BE2C (cell line): ENCODE data around the gene EMC1. TPM values are rescaled to one million over a fixed set of nuclear protein-coding genes. Genes with fewer than 3 reads are reported as not detected.
"Not testable (repeated sequence)": the region's sequence is repeated elsewhere in the genome, so short reads cannot be mapped to it uniquely, and the experiment has no call there.

Source experiments
- DNase-seq: peaks from one replicate; pipeline ENCODE4 v3.0.0-alpha.2; 2020
- H3K27me3 ChIP-seq: fragments of 250-450 bp; sonication (Bioruptor Pico); 2 replicates; pipeline ENCODE4 v1.5.1; 2020; ENCODE audit warnings: mild to moderate bottlenecking
- H3K36me3 ChIP-seq: fragments of 250-450 bp; sonication (Bioruptor Pico); 2 replicates; pipeline ENCODE4 v1.5.1; 2020; ENCODE audit warnings: mild to moderate bottlenecking
- H3K4me1 ChIP-seq: fragments of 250-450 bp; sonication (Bioruptor Pico); 2 replicates; pipeline ENCODE4 v1.5.1; 2020
- H3K4me3 ChIP-seq: 2 replicates; pipeline ENCODE4 v1.5.1; 2011; ENCODE audit warnings: low read depth, low read length
- H3K9me3 ChIP-seq: fragments of 250-450 bp; sonication (Bioruptor Pico); 2 replicates; pipeline ENCODE4 v1.5.1; 2020
- polyA plus RNA-seq: library from polyadenylated mRNA; unstranded; fragments of >200 nt; gene quantifications from one replicate; pipeline ENCODE4 v1.2.1, GENCODE V29; 2012; ENCODE audit warnings: low read depth, missing spikeins; ENCODE audit not compliant: insufficient read length, insufficient read depth
- TF ChIP-seq, protein P1 (sequence below): IDR thresholded peaks from 2 replicates; pipeline ENCODE4 v1.5.1; 2012; ENCODE audit warnings: mild to moderate bottlenecking, low read depth, low read length

Gene EMC1
- 68.3 TPM for polyA plus RNA-seq

- peak; percentile 89 for DNase-seq
- Histone ChIP-seq H3K4me3 (peak within 1 kb of the TSS; percentile 92), H3K9me3 (no peaks in the 10 kb centered on the region), H3K36me3 (peaks cover 11% of the 10 kb centered on the region), H3K27me3 (no peaks in the 10 kb centered on the region), H3K4me1 (no peaks in the 10 kb centered on the region)
- TF ChIP-seq, protein P1, sequence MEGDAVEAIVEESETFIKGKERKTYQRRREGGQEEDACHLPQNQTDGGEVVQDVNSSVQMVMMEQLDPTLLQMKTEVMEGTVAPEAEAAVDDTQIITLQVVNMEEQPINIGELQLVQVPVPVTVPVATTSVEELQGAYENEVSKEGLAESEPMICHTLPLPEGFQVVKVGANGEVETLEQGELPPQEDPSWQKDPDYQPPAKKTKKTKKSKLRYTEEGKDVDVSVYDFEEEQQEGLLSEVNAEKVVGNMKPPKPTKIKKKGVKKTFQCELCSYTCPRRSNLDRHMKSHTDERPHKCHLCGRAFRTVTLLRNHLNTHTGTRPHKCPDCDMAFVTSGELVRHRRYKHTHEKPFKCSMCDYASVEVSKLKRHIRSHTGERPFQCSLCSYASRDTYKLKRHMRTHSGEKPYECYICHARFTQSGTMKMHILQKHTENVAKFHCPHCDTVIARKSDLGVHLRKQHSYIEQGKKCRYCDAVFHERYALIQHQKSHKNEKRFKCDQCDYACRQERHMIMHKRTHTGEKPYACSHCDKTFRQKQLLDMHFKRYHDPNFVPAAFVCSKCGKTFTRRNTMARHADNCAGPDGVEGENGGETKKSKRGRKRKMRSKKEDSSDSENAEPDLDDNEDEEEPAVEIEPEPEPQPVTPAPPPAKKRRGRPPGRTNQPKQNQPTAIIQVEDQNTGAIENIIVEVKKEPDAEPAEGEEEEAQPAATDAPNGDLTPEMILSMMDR, result no peak
Measured at GRCh38 chr1:19251305-19252196, at the start of gene EMC1, which contains the start of gene MRTO4. Gene EMC1 (minus strand): TSS chr1:19251524. CDS start chr1:19251509, 15 bp downstream. Gene MRTO4 (plus strand): TSS chr1:19251805. CDS start chr1:19251836, 31 bp downstream.

GRCh38 chr1:19300211-19300610 is 48.9 kb upstream of the EMC1 start:
- Histone ChIP-seq H3K9me3 (no peaks in the 10 kb centered on the region), H3K4me3 (no peak overlapping the region)

GRCh38 chr1:19294638-19295037 is 43.3 kb upstream of the EMC1 start:
- H3K36me3 ChIP-seq, result no peaks in the 10 kb centered on the region
- no peaks in the 10 kb centered on the region for H3K27me3 ChIP-seq

More at GRCh38 chr1:19300211-19300610, 48.9 kb upstream of the EMC1 start:
- TF ChIP-seq, protein P1, result no peak
- DNase-seq, result peak; percentile 19
- no peaks in the 10 kb centered on the region; the same call in 1 of the 2 replicates for H3K36me3 ChIP-seq
- H3K27me3 ChIP-seq, result no peaks in the 10 kb centered on the region
- H3K4me1 ChIP-seq, result no peaks in the 10 kb centered on the region

DNA sequence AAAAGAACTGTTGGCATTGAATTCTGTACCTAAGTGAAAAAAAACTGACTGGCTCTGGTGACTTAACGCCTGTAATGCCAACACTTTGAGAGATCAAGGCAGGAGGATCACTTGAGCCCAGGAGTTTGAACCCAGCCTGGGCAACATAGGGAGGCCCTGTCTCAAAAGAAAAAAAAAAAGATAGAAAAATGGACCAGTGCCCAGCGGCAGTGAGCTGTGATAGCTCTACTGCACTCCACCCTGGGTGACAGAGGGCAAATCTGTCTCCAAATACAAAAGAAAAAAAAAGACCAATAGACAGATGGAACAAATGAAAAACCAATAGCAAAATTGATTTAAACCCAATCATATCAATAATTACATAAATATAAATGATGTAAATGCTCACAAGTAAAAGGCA is 37.9 kb upstream of the EMC1 start:
- DNase-seq, result no peak
- TF ChIP-seq, protein P1, result no peak

More at GRCh38 chr1:19294638-19295037, 43.3 kb upstream of the EMC1 start:
- Histone ChIP-seq H3K4me3 (no peak overlapping the region), H3K4me1 (no peaks in the 10 kb centered on the region), H3K9me3 (no peaks in the 10 kb centered on the region)
- DNase-seq, result no peak
- TF ChIP-seq, protein P1, result no peak

DNA sequence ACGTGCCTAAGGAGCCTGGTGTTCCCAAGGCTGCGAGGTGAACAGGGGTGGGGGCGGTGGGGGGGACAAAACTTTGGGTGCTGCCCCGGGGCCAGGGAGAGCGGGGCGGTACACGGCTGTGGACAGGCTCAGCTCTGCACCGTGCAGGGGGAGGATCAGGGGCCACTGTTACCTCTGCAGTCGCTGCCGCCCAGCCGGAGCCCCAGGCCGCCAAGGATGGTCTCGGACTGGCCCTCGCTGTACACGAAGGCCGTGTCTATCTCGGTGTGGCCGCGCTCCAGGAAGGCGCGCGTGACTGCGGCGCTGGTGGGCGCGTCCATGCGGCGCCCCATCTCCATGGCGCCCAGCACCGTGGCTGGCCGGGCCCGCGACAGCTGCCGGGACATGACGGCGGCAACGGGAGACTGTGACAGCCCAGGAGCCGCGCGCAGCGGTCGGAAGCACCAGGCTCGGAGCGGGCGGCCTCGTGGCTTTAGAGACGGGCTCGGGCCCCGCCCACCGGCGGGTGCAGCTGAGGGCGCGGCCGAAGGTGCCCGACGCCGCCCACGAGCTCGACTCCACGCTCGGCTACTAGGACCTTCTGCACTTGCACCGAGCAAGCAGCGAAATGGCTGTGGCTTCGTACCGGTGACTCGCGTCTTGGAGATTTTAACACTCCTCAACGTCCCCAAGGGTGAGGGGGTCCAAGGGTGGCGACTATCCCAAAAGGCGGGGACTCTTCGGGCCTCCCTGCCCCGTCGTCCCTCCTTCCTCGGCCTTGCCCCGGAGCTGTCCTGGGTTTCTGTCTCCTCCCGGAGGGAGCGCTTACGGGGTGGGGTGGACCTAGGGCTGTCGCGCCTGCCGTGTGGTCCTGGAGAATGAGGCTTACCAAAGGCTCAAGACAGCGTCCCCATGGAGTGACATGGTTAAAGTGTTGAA is 37.3 kb upstream of the EMC1 start, which contains the start of gene AKR7A3:
Gene AKR7A3, minus strand, starts transcription at position 447 of the 918 bp plus-strand sequence. Its CDS starts 61 bp downstream, at position 386.
- DNase-seq, result peak; percentile 68
- H3K36me3 ChIP-seq, H3K27me3 ChIP-seq, H3K9me3 ChIP-seq, H3K4me1 ChIP-seq: not testable (repeated sequence)
- peak within 1 kb of the TSS; percentile 48 for H3K4me3 ChIP-seq

More for the DNA sequence above, 37.9 kb upstream of the EMC1 start:
- no peaks in the 10 kb centered on the region for H3K4me1 ChIP-seq
- no peaks in the 10 kb centered on the region for H3K36me3 ChIP-seq
- H3K27me3 ChIP-seq, result no peaks in the 10 kb centered on the region
- H3K4me3 ChIP-seq, result peak overlapping the region; percentile 48
- H3K9me3 ChIP-seq, result no peaks in the 10 kb centered on the region
